Bladder microvascular endothelial cell (primary cell): Measurements from ENCODE around the gene ELMOD3. TPM values are rescaled to one million over a fixed set of nuclear protein-coding genes. Genes with fewer than 3 reads are reported as not detected.

ENCODE experiments used
- total RNA-seq: library from RNA; depleted of rRNA; stranded (reverse); fragments of >200 nt; gene quantifications from 2 replicates; pipeline ENCODE4 v1.2.3, GENCODE V29; 2014

Gene ELMOD3
- total RNA-seq = 9.7 and 16.4 TPM in 2 replicates

GRCh38 chr2:85354286-85355072, at the start of gene ELMOD3, which contains the start of gene RETSAT:
Gene ELMOD3 (plus strand): TSS chr2:85354769. CDS start chr2:85357199, 2,430 bp downstream.
Gene RETSAT (minus strand): TSS chr2:85354528. CDS start chr2:85354507, 21 bp downstream.

GRCh38 chr2:85327822-85328617, 26.5 kb upstream of the ELMOD3 start, which contains the start of gene TGOLN2:
Gene TGOLN2 (minus strand): TSS chr2:85327989. CDS start chr2:85327962, 27 bp downstream.

GRCh38 chr2:85409845-85410583, 55.4 kb downstream of the ELMOD3 start, which contains the start of gene CAPG:
Gene CAPG (minus strand): TSS chr2:85410366. CDS start chr2:85402145, 8,221 bp downstream.

GRCh38 chr2:85418132-85419008, 63.8 kb downstream of the ELMOD3 start, which contains the start of gene SH2D6:
Gene SH2D6 (plus strand): TSS chr2:85418714. CDS start chr2:85429466, 10,752 bp downstream.

Other genes with a start within 250 kb of the ELMOD3 start
- gene TCF7L1, start 221.4 kb upstream of the ELMOD3 start, total RNA-seq = 2.9 and 10.3 TPM in 2 replicates
- gene TGOLN2, start 26.8 kb upstream of the ELMOD3 start, total RNA-seq = 60.1 and 127 TPM in 2 replicates
- gene RETSAT, start 241 bp upstream of the ELMOD3 start, total RNA-seq = 51.2 and 74.9 TPM in 2 replicates
- 28.0 and 102 TPM in 2 replicates for gene CAPG, start 55.6 kb downstream of the ELMOD3 start, total RNA-seq
- 0.16 and 0.19 TPM in 2 replicates for gene SH2D6, start 63.9 kb downstream of the ELMOD3 start, total RNA-seq
- gene MAT2A, start 184.4 kb downstream of the ELMOD3 start, total RNA-seq = 37.7 and 139 TPM in 2 replicates
- 21.2 and 57.1 TPM in 2 replicates for gene GGCX, start 206.7 kb downstream of the ELMOD3 start, total RNA-seq
- 6.2 and 10.1 TPM in 2 replicates for gene VAMP8, start 222.8 kb downstream of the ELMOD3 start, total RNA-seq
- gene VAMP5, start 229.7 kb downstream of the ELMOD3 start, total RNA-seq = 85.5 and 129 TPM in 2 replicates
- 174 and 204 TPM in 2 replicates for gene RNF181, start 241.0 kb downstream of the ELMOD3 start, total RNA-seq
- 2.4 and 9.8 TPM in 2 replicates for gene TMEM150A, start 247.9 kb downstream of the ELMOD3 start, total RNA-seq